IPS-11a (cell line): ENCODE results near the gene MAN2A2.
A peak's percentile ranks its signal among the peaks of the same experiment; 100 is the strongest.
"Not testable (repeated sequence)": the region's sequence is repeated elsewhere in the genome, so short reads cannot be mapped to it uniquely, and the experiment has no call there.

ENCODE experiments used
- H3K4me3 ChIP-seq: one replicate; pipeline ENCODE4 v1.5.1; 2013; ENCODE audit warnings: low read depth, low read length, control low read depth

Gene MAN2A2

GRCh38 chr15:90871139-90871715 is 31.9 kb upstream of the MAN2A2 start:
- peak overlapping the region; percentile 55 for H3K4me3 ChIP-seq

GRCh38 chr15:90871716-90872485 is 31.2 kb upstream of the MAN2A2 start:
- peak overlapping the region; percentile 48 for H3K4me3 ChIP-seq

- peak overlapping the region; percentile 48 for H3K4me3 ChIP-seq
Observed at GRCh38 chr15:90872486-90873184, 30.5 kb upstream of the MAN2A2 start.

GRCh38 chr15:90873488-90873997 is 29.6 kb upstream of the MAN2A2 start:
- H3K4me3 ChIP-seq, result no peak overlapping the region

GRCh38 chr15:90873998-90874605 is 29.0 kb upstream of the MAN2A2 start:
- H3K4me3 ChIP-seq, result no peak overlapping the region

- H3K4me3 ChIP-seq, result not testable (repeated sequence)
Observed at GRCh38 chr15:90874986-90875385, 28.1 kb upstream of the MAN2A2 start.

- H3K4me3 ChIP-seq, result no peak overlapping the region
Observed at GRCh38 chr15:90875549-90875981, 27.5 kb upstream of the MAN2A2 start.

- H3K4me3 ChIP-seq, result no peak overlapping the region
Observed at GRCh38 chr15:90876046-90876445, 27.1 kb upstream of the MAN2A2 start.

GRCh38 chr15:90876512-90877170 is 26.5 kb upstream of the MAN2A2 start:
- H3K4me3 ChIP-seq, result no peak overlapping the region

- no peak overlapping the region for H3K4me3 ChIP-seq
Observed at GRCh38 chr15:90877315-90877714, 25.8 kb upstream of the MAN2A2 start.

GRCh38 chr15:90877996-90878395 is 25.1 kb upstream of the MAN2A2 start:
- no peak overlapping the region for H3K4me3 ChIP-seq

- H3K4me3 ChIP-seq, result no peak overlapping the region
Observed at GRCh38 chr15:90878660-90879059, 24.4 kb upstream of the MAN2A2 start.

GRCh38 chr15:90879730-90880366 is 23.3 kb upstream of the MAN2A2 start:
- H3K4me3 ChIP-seq, result no peak overlapping the region

- H3K4me3 ChIP-seq, result no peak overlapping the region
Observed at GRCh38 chr15:90880381-90881145, 22.5 kb upstream of the MAN2A2 start.

GRCh38 chr15:90881181-90881977 is 21.7 kb upstream of the MAN2A2 start:
- no peak overlapping the region for H3K4me3 ChIP-seq

- no peak overlapping the region for H3K4me3 ChIP-seq
Observed at GRCh38 chr15:90881978-90882721, 21.0 kb upstream of the MAN2A2 start.

- H3K4me3 ChIP-seq, result no peak overlapping the region
Observed at GRCh38 chr15:90882781-90883525, 20.1 kb upstream of the MAN2A2 start.
